OCI-LY7 (cell line): Measurements from ENCODE around the gene ADAMTS13.
"Not testable (repeated sequence)": the region's sequence is repeated elsewhere in the genome, so short reads cannot be mapped to it uniquely, and the experiment has no call there.

Experiments used
- EZH2phosphoT487 ChIP-seq: fragments of 200-600 bp; sonication (generic); IDR thresholded peaks from 2 replicates; pipeline ENCODE4 v1.6.1; 2018; ENCODE audit warnings: low read depth, borderline replicate concordance, mild to moderate bottlenecking, mixed run types, antibody characterized with exemption, low read length, moderate library complexity, mixed read lengths
- TF ChIP-seq, protein P1 (sequence below): fragments of 200-600 bp; sonication (generic); conservative IDR thresholded peaks from 2 replicates; pipeline ENCODE4 v1.5.1; 2014; ENCODE audit warnings: mild to moderate bottlenecking, antibody characterized with exemption, low read length, moderate library complexity, mixed read lengths

- TF ChIP-seq, protein P1, sequence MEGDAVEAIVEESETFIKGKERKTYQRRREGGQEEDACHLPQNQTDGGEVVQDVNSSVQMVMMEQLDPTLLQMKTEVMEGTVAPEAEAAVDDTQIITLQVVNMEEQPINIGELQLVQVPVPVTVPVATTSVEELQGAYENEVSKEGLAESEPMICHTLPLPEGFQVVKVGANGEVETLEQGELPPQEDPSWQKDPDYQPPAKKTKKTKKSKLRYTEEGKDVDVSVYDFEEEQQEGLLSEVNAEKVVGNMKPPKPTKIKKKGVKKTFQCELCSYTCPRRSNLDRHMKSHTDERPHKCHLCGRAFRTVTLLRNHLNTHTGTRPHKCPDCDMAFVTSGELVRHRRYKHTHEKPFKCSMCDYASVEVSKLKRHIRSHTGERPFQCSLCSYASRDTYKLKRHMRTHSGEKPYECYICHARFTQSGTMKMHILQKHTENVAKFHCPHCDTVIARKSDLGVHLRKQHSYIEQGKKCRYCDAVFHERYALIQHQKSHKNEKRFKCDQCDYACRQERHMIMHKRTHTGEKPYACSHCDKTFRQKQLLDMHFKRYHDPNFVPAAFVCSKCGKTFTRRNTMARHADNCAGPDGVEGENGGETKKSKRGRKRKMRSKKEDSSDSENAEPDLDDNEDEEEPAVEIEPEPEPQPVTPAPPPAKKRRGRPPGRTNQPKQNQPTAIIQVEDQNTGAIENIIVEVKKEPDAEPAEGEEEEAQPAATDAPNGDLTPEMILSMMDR, result peak; percentile 41; the same call in 1 of the 2 replicates
- not testable (repeated sequence) for TF ChIP-seq EZH2phosphoT487
These were observed 29.7 kb downstream of the ADAMTS13 start for GRCh38 chr9:133451865-133452264.
